KMS-11 (cell line): ENCODE results near the gene SFT2D3.

Source experiments
- H2AFZ ChIP-seq: fragments of 200-600 bp; sonication (generic); 2 replicates; pipeline ENCODE4 v1.6.1; 2016; ENCODE audit warnings: antibody characterized with exemption, mixed run types, low read depth
- H3K27ac ChIP-seq: fragments of 200-600 bp; sonication (generic); 2 replicates; pipeline ENCODE4 v1.6.1; 2016; ENCODE audit warnings: mild to moderate bottlenecking, mixed run types
- H3K27me3 ChIP-seq: fragments of 200-600 bp; sonication (generic); 2 replicates; pipeline ENCODE4 v1.6.1; 2017; ENCODE audit warnings: mild to moderate bottlenecking, low read depth, mixed run types, moderate library complexity; ENCODE audit not compliant: insufficient read depth
- H3K36me3 ChIP-seq: fragments of 200-600 bp; sonication (generic); 2 replicates; pipeline ENCODE4 v1.6.1; 2017; ENCODE audit warnings: mild to moderate bottlenecking, mixed run types; ENCODE audit not compliant: insufficient read depth
- H3K4me1 ChIP-seq: fragments of 200-600 bp; sonication (generic); 2 replicates; pipeline ENCODE4 v1.6.1; 2016; ENCODE audit warnings: mild to moderate bottlenecking, low read depth, mixed run types; ENCODE audit not compliant: poor library complexity, severe bottlenecking
- H3K4me2 ChIP-seq: fragments of 200-600 bp; sonication (generic); 2 replicates; pipeline ENCODE4 v1.7.0; 2016; ENCODE audit warnings: mild to moderate bottlenecking, mixed run types
- H3K4me3 ChIP-seq: fragments of 200-600 bp; sonication (generic); IDR thresholded peaks from 2 replicates; pipeline ENCODE4 v1.6.1; 2017; ENCODE audit warnings: low read depth, low read length, mixed read lengths; ENCODE audit not compliant: insufficient read depth
- H3K79me2 ChIP-seq: fragments of 200-600 bp; sonication (generic); 2 replicates; pipeline ENCODE4 v1.6.1; 2016; ENCODE audit warnings: low read depth, mixed run types; ENCODE audit not compliant: insufficient read depth
- H3K9ac ChIP-seq: fragments of 200-600 bp; sonication (generic); 2 replicates; pipeline ENCODE4 v1.6.1; 2016; ENCODE audit warnings: mild to moderate bottlenecking, mixed run types
- H4K20me1 ChIP-seq: fragments of 200-600 bp; sonication (generic); 2 replicates; pipeline ENCODE4 v1.6.1; 2016; ENCODE audit warnings: mild to moderate bottlenecking, mixed run types; ENCODE audit not compliant: insufficient read depth
- CTCF ChIP-seq: fragments of 200-600 bp; sonication (generic); conservative IDR thresholded peaks from 2 replicates; pipeline ENCODE4 v1.6.1; 2017; ENCODE audit warnings: low read depth, mild to moderate bottlenecking, antibody characterized with exemption, low read length, moderate library complexity, mixed read lengths

Gene SFT2D3

GRCh38 chr2:127672341-127673224 lies 28.7 kb upstream of the SFT2D3 start:
- H3K79me2 ChIP-seq = no peaks in the 10 kb centered on the region
- no peak overlapping the region for H3K27ac ChIP-seq
- no peak overlapping the region for H2AFZ ChIP-seq
- no peaks in the 10 kb centered on the region for H3K27me3 ChIP-seq
- H3K9ac ChIP-seq = no peak overlapping the region
- H3K36me3 ChIP-seq = no peaks in the 10 kb centered on the region
- H3K4me3 ChIP-seq = no peak overlapping the region
- H4K20me1 ChIP-seq = no peaks in the 10 kb centered on the region
- H3K4me1 ChIP-seq = no peaks in the 10 kb centered on the region
- no peak overlapping the region for H3K4me2 ChIP-seq
- TF ChIP-seq CTCF = no peak

- Histone ChIP-seq H2AFZ (no peak overlapping the region), H3K4me2 (no peak overlapping the region), H4K20me1 (no peaks in the 10 kb centered on the region), H3K36me3 (no peaks in the 10 kb centered on the region), H3K27me3 (no peaks in the 10 kb centered on the region), H3K27ac (no peak overlapping the region), H3K79me2 (no peaks in the 10 kb centered on the region), H3K4me3 (no peak overlapping the region), H3K4me1 (no peaks in the 10 kb centered on the region), H3K9ac (no peak overlapping the region)
- no peak for TF ChIP-seq CTCF
Observed at GRCh38 chr2:127673291-127674069, 27.8 kb upstream of the SFT2D3 start.

- Histone ChIP-seq H3K27ac (no peak overlapping the region), H3K36me3 (no peaks in the 10 kb centered on the region), H3K4me1 (no peaks in the 10 kb centered on the region), H3K9ac (no peak overlapping the region), H3K4me3 (no peak overlapping the region), H2AFZ (no peak overlapping the region), H3K27me3 (no peaks in the 10 kb centered on the region), H3K79me2 (no peaks in the 10 kb centered on the region), H4K20me1 (no peaks in the 10 kb centered on the region), H3K4me2 (no peak overlapping the region)
- no peak for TF ChIP-seq CTCF
Observed at GRCh38 chr2:127674241-127675209, 26.8 kb upstream of the SFT2D3 start.
